IMR-90 (cell line): Measurements from ENCODE around the gene NMRK2. TPM values are rescaled to one million over a fixed set of nuclear protein-coding genes. Genes with fewer than 3 reads are reported as not detected.

Experiments used
- ATAC-seq: fragments of 200-7000 bp; cut with Tn5 transposase; 2 replicates; pipeline ENCODE4 v1.9.1; 2020; ENCODE audit warnings: low read depth, mild to moderate bottlenecking, moderate library complexity
- BruUV-seq: library from RNA; stranded (reverse); fragments of 400-500 nt; replicated peaks from 2 replicates; lab custom pipeline; 2021; lab: Mats Ljungman, UMichigan
- CTCF ChIA-PET: fragments of 300-600 bp; formaldehyde crosslinking; extraction: SDS; loops from one replicate; lab custom pipeline; 2021; ENCODE audit warnings: antibody characterized with exemption; lab: Yijun Ruan, JAX
- POLR2A ChIA-PET: fragments of 300-600 bp; sonication (Branson Sonifier 250); formaldehyde crosslinking; loops from one replicate; lab custom pipeline; 2022; ENCODE audit warnings: antibody characterized with exemption; ENCODE audit not compliant: unreplicated experiment; lab: Charles Lee
- DNase-seq: peaks from one replicate; pipeline ENCODE4 v3.0.0; 2013
- H2AFZ ChIP-seq: replicated peaks from 2 replicates; pipeline ENCODE3; 2013; ENCODE audit warnings: low read length, mild to moderate bottlenecking; ENCODE audit not compliant: poor library complexity
- H2AK5ac ChIP-seq: 2 replicates; pipeline ENCODE4 v1.6.1; 2013; ENCODE audit warnings: low read depth, low read length, inconsistent platforms
- H2AK9ac ChIP-seq: replicated peaks from 2 replicates; pipeline ENCODE3; 2013; ENCODE audit warnings: mild to moderate bottlenecking, low read depth, low read length, moderate library complexity; ENCODE audit not compliant: poor library complexity
- H2BK120ac ChIP-seq: 2 replicates; pipeline ENCODE4 v1.6.1; 2013; ENCODE audit warnings: low read depth, low read length, inconsistent platforms
- H2BK15ac ChIP-seq: 3 replicates; pipeline ENCODE4 v1.6.1; 2013; ENCODE audit warnings: low read depth, low read length, inconsistent platforms
- H2BK20ac ChIP-seq: 2 replicates; pipeline ENCODE4 v1.6.1; 2013; ENCODE audit warnings: low read depth, mild to moderate bottlenecking, inconsistent platforms, low read length, moderate library complexity
- H2BK5ac ChIP-seq: 2 replicates; pipeline ENCODE4 v1.6.1; 2013; ENCODE audit warnings: mild to moderate bottlenecking, low read depth, low read length, inconsistent platforms; ENCODE audit not compliant: poor library complexity, severe bottlenecking
- H3K14ac ChIP-seq: replicated peaks from 2 replicates; pipeline ENCODE4 v1.6.1; 2013; ENCODE audit warnings: low read depth, low read length, inconsistent platforms
- H3K18ac ChIP-seq: 2 replicates; pipeline ENCODE4 v1.6.1; 2013; ENCODE audit warnings: low read depth, low read length, control low read depth
- H3K23ac ChIP-seq: 2 replicates; pipeline ENCODE4 v1.6.1; 2013; ENCODE audit warnings: low read depth, low read length, inconsistent platforms
- H3K27ac ChIP-seq: 2 replicates; pipeline ENCODE4 v1.5.1; 2013; ENCODE audit warnings: mild to moderate bottlenecking, control low read depth, low read length; ENCODE audit not compliant: insufficient read depth
- H3K27me3 ChIP-seq: 2 replicates; pipeline ENCODE4 v1.6.1; 2013; ENCODE audit warnings: low read length; ENCODE audit not compliant: control insufficient read depth, insufficient read depth
- H3K36me3 ChIP-seq: 2 replicates; pipeline ENCODE4 v1.6.1; 2013; ENCODE audit warnings: low read length, mixed read lengths; ENCODE audit not compliant: control insufficient read depth, insufficient read depth
- H3K4ac ChIP-seq: 2 replicates; pipeline ENCODE4 v1.6.1; 2013; ENCODE audit warnings: low read depth, low read length, inconsistent platforms
- H3K4me1 ChIP-seq: 2 replicates; pipeline ENCODE4 v1.6.1; 2013; ENCODE audit warnings: low read length, mixed read lengths; ENCODE audit not compliant: control insufficient read depth, insufficient read depth
- H3K4me2 ChIP-seq: 2 replicates; pipeline ENCODE4 v1.6.1; 2013; ENCODE audit warnings: low read depth, mild to moderate bottlenecking, control low read depth, low read length, moderate library complexity
- H3K4me3 ChIP-seq: 2 replicates; pipeline ENCODE4 v1.5.1; 2013; ENCODE audit warnings: low read depth, mild to moderate bottlenecking, control low read depth, low read length, moderate library complexity; ENCODE audit not compliant: insufficient read depth
- H3K56ac ChIP-seq: 2 replicates; pipeline ENCODE4 v1.6.1; 2013; ENCODE audit warnings: low read length, inconsistent platforms; ENCODE audit not compliant: insufficient read depth; ENCODE audit errors: extremely low read depth
- H3K79me1 ChIP-seq, 2 experiments: 2 replicates each; pipeline ENCODE4 v1.6.1; 2013; ENCODE audit warnings: low read length in 2 of 2, inconsistent platforms in 1 of 2, low read depth in 1 of 2
- H3K9ac ChIP-seq: 2 replicates; pipeline ENCODE4 v1.6.1; 2013; ENCODE audit warnings: low read depth, low read length, control low read depth
- H3K9me1 ChIP-seq: 2 replicates; pipeline ENCODE4 v1.6.1; 2013; ENCODE audit warnings: low read length, inconsistent platforms; ENCODE audit not compliant: insufficient read depth
- H3K9me3 ChIP-seq: 2 replicates; pipeline ENCODE4 v1.6.1; 2013; ENCODE audit warnings: low read length; ENCODE audit not compliant: control insufficient read depth, insufficient read depth
- H4K20me1 ChIP-seq: 2 replicates; pipeline ENCODE4 v1.6.1; 2013; ENCODE audit warnings: low read length, inconsistent platforms; ENCODE audit not compliant: insufficient read depth
- H4K5ac ChIP-seq: 2 replicates; pipeline ENCODE4 v1.6.1; 2013; ENCODE audit warnings: mild to moderate bottlenecking, low read depth, low read length, control low read depth
- H4K8ac ChIP-seq, 2 experiments: 2 replicates each; pipeline ENCODE4 v1.6.1; 2013; ENCODE audit warnings: low read depth in 2 of 2, low read length in 2 of 2, control low read depth in 1 of 2, inconsistent platforms in 1 of 2
- H4K91ac ChIP-seq: 2 replicates; pipeline ENCODE4 v1.6.1; 2013; ENCODE audit warnings: low read depth, low read length, inconsistent platforms; ENCODE audit not compliant: insufficient read depth
- CHD1 ChIP-seq: IDR thresholded peaks from 2 replicates; pipeline ENCODE4 v1.6.1; 2012; ENCODE audit warnings: low read depth, low read length, improper control_type of control experiment
- RCOR1 ChIP-seq: IDR thresholded peaks from 2 replicates; pipeline ENCODE4 v1.6.1; 2012; ENCODE audit warnings: mild to moderate bottlenecking, low read length, improper control_type of control experiment; ENCODE audit not compliant: insufficient replicate concordance
- RFX5 ChIP-seq: IDR thresholded peaks from 2 replicates; pipeline ENCODE4 v1.8.0; 2012; ENCODE audit warnings: low read depth, mild to moderate bottlenecking, low read length, moderate library complexity
- WGBS, 2 experiments: methylation state at CpG; one replicate each; pipeline versions ENCODE4 v1.1.5 to v1.1.7; 2013; ENCODE audit warnings: missing lambda C conversion rate in 2 of 2; ENCODE audit not compliant: insufficient read length in 1 of 2; ENCODE audit errors: extremely low coverage in 2 of 2; 5-methylcytosine and 5-hydroxymethylcytosine counted together
- dilution Hi-C: fragments of 300-500 bp; cut with HindIII; formaldehyde crosslinking; loops from one replicate; pipeline ENCODE4 v1.14.3; 2018; ENCODE audit warnings: low sequenced_read_pairs; ENCODE audit not compliant: unreplicated experiment
- in situ Hi-C: fragments of 300-500 bp; cut with MboI; formaldehyde crosslinking; loops from 3 replicates; pipeline ENCODE4 v1.14.3; 2019; ENCODE audit warnings: low sequenced_read_pairs, inconsistent platforms, mixed read lengths
- intact Hi-C: fragments of 100-400 bp; cut with micrococcal nuclease; formaldehyde crosslinking; loops from 2 replicates; pipeline ENCODE4 v1.10.0; 2022
- polyA plus RNA-seq, 3 experiments: library from polyadenylated mRNA; depleted of rRNA; stranded (reverse); fragments of >200 nt; gene quantifications; 2 replicates each; pipeline ENCODE4 v1.2.3, GENCODE V29; 2012; ENCODE audit warnings: low replicate concordance in 1 of 3
- total RNA-seq: library from RNA; depleted of rRNA; stranded (reverse); fragments of >200 nt; gene quantifications from 2 replicates; pipeline ENCODE4 v1.2.3, GENCODE V29; 2012
- TF ChIP-seq, protein P1 (sequence below): fragments of 150-350 bp; IDR thresholded peaks from 2 replicates; pipeline ENCODE4 v1.6.1; 2016; ENCODE audit warnings: low read depth, mild to moderate bottlenecking, low read length, moderate library complexity, borderline replicate concordance

The NMRK2 gene
- total and polyA plus RNA-seq, 2 of the 4 experiments (the other 2 are of a cell fraction) = not detected

DNA sequence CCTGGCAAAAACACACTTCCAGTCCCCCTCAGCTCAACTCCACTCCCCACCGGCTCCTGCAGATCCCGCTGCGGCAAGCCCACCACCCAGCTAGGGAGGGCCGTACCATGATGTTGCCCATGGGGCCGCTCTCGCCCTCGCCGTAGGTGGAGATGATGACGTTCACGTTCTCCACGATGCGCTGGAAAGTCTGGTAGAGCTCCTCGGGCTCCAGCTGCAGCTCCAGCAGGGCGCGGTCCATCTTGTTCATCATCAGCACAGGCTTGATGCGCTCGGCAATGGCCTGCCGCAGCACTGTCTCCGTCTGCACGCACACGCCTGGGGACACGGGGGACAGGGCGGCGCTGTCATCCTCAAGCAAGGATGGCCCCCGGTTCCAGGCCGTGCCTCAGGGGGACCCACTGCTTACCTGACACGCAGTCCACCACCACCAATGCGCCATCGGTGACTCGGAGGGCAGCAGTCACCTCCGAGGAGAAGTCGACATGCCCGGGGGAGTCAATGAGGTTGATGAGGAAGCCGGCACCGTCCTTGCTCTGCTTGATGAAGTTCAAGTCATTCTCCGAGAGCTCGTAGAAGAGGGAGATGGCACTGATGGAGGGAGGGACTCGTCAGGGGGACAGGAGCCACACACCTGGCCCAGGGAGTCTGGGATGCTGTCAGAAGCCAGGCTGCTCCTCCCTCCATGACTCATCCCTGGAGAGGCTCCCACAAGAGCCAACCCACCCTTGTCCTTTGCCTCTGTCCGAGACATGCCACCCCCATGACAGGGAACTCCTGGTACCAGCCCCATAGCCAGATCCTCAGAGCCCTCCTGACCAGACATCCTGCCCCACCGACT is 50.1 kb downstream of the NMRK2 start (continued):
- TF ChIP-seq, protein P1, sequence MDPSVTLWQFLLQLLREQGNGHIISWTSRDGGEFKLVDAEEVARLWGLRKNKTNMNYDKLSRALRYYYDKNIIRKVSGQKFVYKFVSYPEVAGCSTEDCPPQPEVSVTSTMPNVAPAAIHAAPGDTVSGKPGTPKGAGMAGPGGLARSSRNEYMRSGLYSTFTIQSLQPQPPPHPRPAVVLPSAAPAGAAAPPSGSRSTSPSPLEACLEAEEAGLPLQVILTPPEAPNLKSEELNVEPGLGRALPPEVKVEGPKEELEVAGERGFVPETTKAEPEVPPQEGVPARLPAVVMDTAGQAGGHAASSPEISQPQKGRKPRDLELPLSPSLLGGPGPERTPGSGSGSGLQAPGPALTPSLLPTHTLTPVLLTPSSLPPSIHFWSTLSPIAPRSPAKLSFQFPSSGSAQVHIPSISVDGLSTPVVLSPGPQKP = no peak
- no peak for TF ChIP-seq RCOR1

DNA sequence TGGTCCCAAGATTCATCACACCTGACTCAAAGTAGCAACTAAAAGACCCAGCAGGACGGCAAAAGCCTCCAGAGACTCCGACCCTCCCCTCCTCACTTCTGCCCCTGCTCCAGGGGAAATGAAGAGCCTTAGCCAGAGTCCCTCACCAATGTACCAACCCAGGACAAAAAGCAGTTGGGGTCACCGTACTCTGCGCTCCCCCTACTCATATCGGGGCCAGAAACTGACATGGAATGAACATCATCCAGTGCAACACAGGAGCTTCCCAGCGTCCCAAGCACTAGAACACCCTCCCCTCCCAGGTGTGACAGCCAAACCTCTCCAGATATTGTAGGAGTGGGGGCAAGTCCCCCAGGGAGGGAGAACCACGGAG is 50.7 kb downstream of the NMRK2 start:
- Histone ChIP-seq H4K5ac (no peak overlapping the region), H3K4me2 (peak overlapping the region; percentile 94), H3K4me3 (peak overlapping the region; percentile 79), H3K56ac (no peak overlapping the region), H3K18ac (no peak overlapping the region), H3K23ac (peak overlapping the region; percentile 98; the same call in 1 of the 2 replicates), H2BK15ac (no peak overlapping the region), H2AFZ (no peak overlapping the region), H4K8ac (no peak overlapping the region), H2BK20ac (no peak overlapping the region), H3K79me1 (peaks cover 5 to 69% of the 10 kb centered on the region in 2 experiments; a peak in 3 of 4 replicates), H3K9ac (peak overlapping the region; percentile 98), H2AK9ac (peak overlapping the region; percentile 4), H3K9me3 (no peaks in the 10 kb centered on the region), H3K36me3 (peaks cover 58% of the 10 kb centered on the region), H3K14ac (peak overlapping the region; percentile 98; the same call in 1 of the 2 replicates), H3K4ac (no peak overlapping the region), H3K4me1 (peaks cover 13% of the 10 kb centered on the region), H2BK120ac (no peak overlapping the region), H4K91ac (no peak overlapping the region), H3K27me3 (no peaks in the 10 kb centered on the region), H2BK5ac (no peak overlapping the region), H3K9me1 (0 out of 2 replicates have a peak, but pooled peaks cover 7% of the 10 kb centered on the region), H3K27ac (peak overlapping the region; percentile 93; the same call in 1 of the 2 replicates), H4K20me1 (peaks cover 67% of the 10 kb centered on the region), H2AK5ac (peak overlapping the region; percentile 77; the same call in 1 of the 2 replicates)
- DNase-seq (no peak), ATAC-seq (no peak)
- ChIA-PET CTCF (interaction anchor here (0.8 kb wide), 1 partner anchor 9 kb away, joined by 7 read pairs; no protein-coding TSS in a partner anchor), POLR2A (interaction anchor here (1.0 kb wide), 1 partner anchor 14 kb away, joined by 3 read pairs; no protein-coding TSS in a partner anchor)
- no peak for TF ChIP-seq RFX5
- no peak for TF ChIP-seq CHD1
- intact Hi-C loops (no loop called here), dilution Hi-C loops (no loop called here), in situ Hi-C loops (no loop called here)
- 33% methylated on average over 1 of the region's 7 CpGs; no CpG with 5 or more reads in 1 of the 2 experiments for WGBS, 2 experiments
- no TSS peak for BruUV-seq
